ENCODE results near the gene DVL1. TPM values are rescaled to one million over a fixed set of nuclear protein-coding genes. Genes with fewer than 3 reads are reported as not detected.

DVL1 gene
- total and polyA plus RNA-seq, 5 donors = 64.4 to 87.4 (median 66.4) TPM

GRCh38 chr1:1337793-1338147, 11.4 kb downstream of the DVL1 start:
- intact Hi-C loops (cut with DNase I) = no loop called here
- WGBS = 82% methylated on average over 18 of the region's 18 CpGs
- DNase-seq (no peak), ATAC-seq (no peak)
- H3K27me3 ChIP-seq (ENCODE audit: control insufficient read depth, insufficient read depth) = no peaks in the 10 kb centered on the region
- H3K27ac ChIP-seq (ENCODE audit: low read length) = no peak overlapping the region
- no peak overlapping the region for H3K4me3 ChIP-seq (ENCODE audit: low read length)
- no peaks in the 10 kb centered on the region for H3K9me3 ChIP-seq (ENCODE audit: control insufficient read depth, low read length)
- H3K4me1 ChIP-seq (ENCODE audit: control insufficient read depth, insufficient read depth, low read length) = no peaks in the 10 kb centered on the region

- no peak overlapping the region for H3K4me3 ChIP-seq (ENCODE audit: low read length)
- no peak for DNase-seq
- WGBS = 95% methylated on average over 32 of the region's 32 CpGs
- intact Hi-C loops (cut with DNase I) = no loop called here
- no peaks in the 10 kb centered on the region for H3K4me1 ChIP-seq (ENCODE audit: control insufficient read depth, insufficient read depth, low read length)
- no peak for ATAC-seq
- no peak overlapping the region for H3K27ac ChIP-seq (ENCODE audit: low read length)
- no peaks in the 10 kb centered on the region for H3K27me3 ChIP-seq (ENCODE audit: control insufficient read depth, insufficient read depth)
- no peaks in the 10 kb centered on the region for H3K9me3 ChIP-seq (ENCODE audit: control insufficient read depth, low read length)
Measured at GRCh38 chr1:1336931-1337792, 12.1 kb downstream of the DVL1 start.

GRCh38 chr1:1336446-1336845, 12.8 kb downstream of the DVL1 start:
- intact Hi-C loops (cut with DNase I) = no loop called here

GRCh38 chr1:1335792-1336248, 13.4 kb downstream of the DVL1 start:
- Histone ChIP-seq H3K27me3 (ENCODE audit: control insufficient read depth, insufficient read depth) (no peaks in the 10 kb centered on the region), H3K4me1 (ENCODE audit: control insufficient read depth, insufficient read depth, low read length) (no peaks in the 10 kb centered on the region), H3K4me3 (ENCODE audit: low read length) (no peak overlapping the region), H3K9me3 (ENCODE audit: control insufficient read depth, low read length) (no peaks in the 10 kb centered on the region), H3K27ac (ENCODE audit: low read length) (no peak overlapping the region)
- ATAC-seq = no peak
- intact Hi-C loops (cut with DNase I) = no loop called here
- WGBS = 84% methylated on average over 21 of the region's 21 CpGs
- DNase-seq = no peak

More at GRCh38 chr1:1336446-1336845, 12.8 kb downstream of the DVL1 start:
- no peaks in the 10 kb centered on the region for H3K4me1 ChIP-seq (ENCODE audit: control insufficient read depth, insufficient read depth, low read length)
- ATAC-seq (no peak), DNase-seq (no peak)
- H3K27ac ChIP-seq (ENCODE audit: low read length) = no peak overlapping the region
- 93% methylated on average over 26 of the region's 26 CpGs for WGBS
- H3K9me3 ChIP-seq (ENCODE audit: control insufficient read depth, low read length) = no peaks in the 10 kb centered on the region
- H3K4me3 ChIP-seq (ENCODE audit: low read length) = no peak overlapping the region
- no peaks in the 10 kb centered on the region for H3K27me3 ChIP-seq (ENCODE audit: control insufficient read depth, insufficient read depth)

GRCh38 chr1:1335283-1335682, 13.9 kb downstream of the DVL1 start:
- Histone ChIP-seq H3K9me3 (ENCODE audit: control insufficient read depth, low read length) (no peaks in the 10 kb centered on the region), H3K4me3 (ENCODE audit: low read length) (no peak overlapping the region), H3K27me3 (ENCODE audit: control insufficient read depth, insufficient read depth) (no peaks in the 10 kb centered on the region), H3K4me1 (ENCODE audit: control insufficient read depth, insufficient read depth, low read length) (no peaks in the 10 kb centered on the region), H3K27ac (ENCODE audit: low read length) (no peak overlapping the region)
- DNase-seq (no peak), ATAC-seq (no peak)
- 70% methylated on average over 16 of the region's 16 CpGs for WGBS
- intact Hi-C loops (cut with DNase I) = no loop called here

- no peak for DNase-seq
- no peak for ATAC-seq
- intact Hi-C loops (cut with DNase I) = no loop called here
- no peak overlapping the region for H3K4me3 ChIP-seq (ENCODE audit: low read length)
- H3K27ac ChIP-seq (ENCODE audit: low read length) = no peak overlapping the region
- H3K9me3 ChIP-seq (ENCODE audit: control insufficient read depth, low read length) = no peaks in the 10 kb centered on the region
- H3K27me3 ChIP-seq (ENCODE audit: control insufficient read depth, insufficient read depth) = no peaks in the 10 kb centered on the region
- WGBS = 54% methylated on average over 11 of the region's 11 CpGs
- H3K4me1 ChIP-seq (ENCODE audit: control insufficient read depth, insufficient read depth, low read length) = no peaks in the 10 kb centered on the region
Measured at GRCh38 chr1:1334835-1335234, 14.4 kb downstream of the DVL1 start.

GRCh38 chr1:1333551-1334241, 15.5 kb downstream of the DVL1 start:
- Histone ChIP-seq H3K27me3 (ENCODE audit: control insufficient read depth, insufficient read depth) (no peaks in the 10 kb centered on the region), H3K27ac (ENCODE audit: low read length) (no peak overlapping the region), H3K4me3 (ENCODE audit: low read length) (no peak overlapping the region), H3K9me3 (ENCODE audit: control insufficient read depth, low read length) (no peaks in the 10 kb centered on the region), H3K4me1 (ENCODE audit: control insufficient read depth, insufficient read depth, low read length) (no peaks in the 10 kb centered on the region)
- WGBS = 79% methylated on average over 36 of the region's 36 CpGs
- intact Hi-C loops (cut with DNase I) = no loop called here
- ATAC-seq = peak; percentile 5 to 17
- peak in 2 of 3 donors; percentile 62 to 86 for DNase-seq

GRCh38 chr1:1332774-1333480, 16.3 kb downstream of the DVL1 start:
- intact Hi-C loops (cut with DNase I) = no loop called here
- 80% methylated on average over 48 of the region's 48 CpGs for WGBS
- H3K27ac ChIP-seq (ENCODE audit: low read length) = no peak overlapping the region

GRCh38 chr1:1332031-1332755, 17.0 kb downstream of the DVL1 start:
- intact Hi-C loops (cut with DNase I) = no loop called here
- WGBS = 84% methylated on average over 57 of the region's 57 CpGs
- no peak for ATAC-seq
- DNase-seq = no peak
- Histone ChIP-seq H3K27me3 (ENCODE audit: control insufficient read depth, insufficient read depth) (no peaks in the 10 kb centered on the region), H3K9me3 (ENCODE audit: control insufficient read depth, low read length) (no peaks in the 10 kb centered on the region), H3K27ac (ENCODE audit: low read length) (no peak overlapping the region), H3K4me1 (ENCODE audit: control insufficient read depth, insufficient read depth, low read length) (no peaks in the 10 kb centered on the region), H3K4me3 (ENCODE audit: low read length) (no peak overlapping the region)

More at GRCh38 chr1:1332774-1333480, 16.3 kb downstream of the DVL1 start:
- peak in 1 of 2 donors; percentile 2 for ATAC-seq
- no peaks in the 10 kb centered on the region for H3K4me1 ChIP-seq (ENCODE audit: control insufficient read depth, insufficient read depth, low read length)
- no peaks in the 10 kb centered on the region for H3K27me3 ChIP-seq (ENCODE audit: control insufficient read depth, insufficient read depth)
- no peak for DNase-seq
- H3K9me3 ChIP-seq (ENCODE audit: control insufficient read depth, low read length) = no peaks in the 10 kb centered on the region
- no peak overlapping the region for H3K4me3 ChIP-seq (ENCODE audit: low read length)

GRCh38 chr1:1331068-1331965, 17.9 kb downstream of the DVL1 start, which contains the start of gene TAS1R3:
TSS of gene TAS1R3 (plus strand) at chr1:1331280. CDS start at chr1:1331346, 66 bp downstream.
- ATAC-seq (no peak), DNase-seq (no peak)
- Histone ChIP-seq H3K27me3 (ENCODE audit: control insufficient read depth, insufficient read depth) (no peaks in the 10 kb centered on the region), H3K27ac (ENCODE audit: low read length) (no peak within 1 kb of the TSS), H3K4me3 (ENCODE audit: low read length) (no peak within 1 kb of the TSS), H3K9me3 (ENCODE audit: control insufficient read depth, low read length) (no peaks in the 10 kb centered on the region), H3K4me1 (ENCODE audit: control insufficient read depth, insufficient read depth, low read length) (no peaks in the 10 kb centered on the region)
- intact Hi-C loops (cut with DNase I) = no loop called here
- 77% methylated on average over 41 of the region's 41 CpGs for WGBS
